H9 (cell line): ENCODE results near the gene SF3B1. TPM values are rescaled to one million over a fixed set of nuclear protein-coding genes. Genes with fewer than 3 reads are reported as not detected.

Source experiments
- DNase-seq: peaks from one replicate; pipeline ENCODE4 v3.0.0-alpha.2; 2017
- H2AFZ ChIP-seq: one replicate; pipeline ENCODE4 v1.6.1; 2013; ENCODE audit warnings: mild to moderate bottlenecking, low read length, control low read depth, moderate library complexity
- H2AK5ac ChIP-seq: 2 replicates; pipeline ENCODE4 v1.6.1; 2013; ENCODE audit warnings: low read length, control low read depth, mixed read lengths; ENCODE audit not compliant: insufficient read length
- H2BK120ac ChIP-seq: one replicate; pipeline ENCODE4 v1.6.1; 2013; ENCODE audit warnings: low read depth, mild to moderate bottlenecking, low read length, control low read depth, inconsistent platforms; ENCODE audit not compliant: poor library complexity, severe bottlenecking
- H2BK12ac ChIP-seq: 2 replicates; pipeline ENCODE4 v1.6.1; 2013; ENCODE audit warnings: low read length, control low read depth, mixed read lengths, low read depth; ENCODE audit not compliant: insufficient read length
- H2BK15ac ChIP-seq: 2 replicates; pipeline ENCODE4 v1.6.1; 2013; ENCODE audit warnings: low read depth, low read length, control low read depth
- H2BK20ac ChIP-seq: one replicate; pipeline ENCODE4 v1.6.1; 2013; ENCODE audit warnings: low read depth, mild to moderate bottlenecking, low read length, control low read depth, inconsistent platforms; ENCODE audit not compliant: poor library complexity, severe bottlenecking
- H2BK5ac ChIP-seq: 2 replicates; pipeline ENCODE4 v1.6.1; 2013; ENCODE audit warnings: low read length, control low read depth, mixed read lengths; ENCODE audit not compliant: insufficient read length
- H3K14ac ChIP-seq: 2 replicates; pipeline ENCODE4 v1.6.1; 2013; ENCODE audit warnings: low read length, control low read depth; ENCODE audit not compliant: insufficient read depth
- H3K18ac ChIP-seq: 2 replicates; pipeline ENCODE4 v1.6.1; 2013; ENCODE audit warnings: low read depth, mild to moderate bottlenecking, mixed read lengths, low read length, control low read depth; ENCODE audit not compliant: insufficient read length
- H3K23ac ChIP-seq: 2 replicates; pipeline ENCODE4 v1.6.1; 2013; ENCODE audit warnings: low read length, control low read depth, mixed read lengths, low read depth; ENCODE audit not compliant: insufficient read length
- H3K23me2 ChIP-seq: 2 replicates; pipeline ENCODE4 v1.6.1; 2013; ENCODE audit warnings: low read depth, mild to moderate bottlenecking, mixed read lengths, low read length, control low read depth; ENCODE audit not compliant: insufficient read length, poor library complexity, severe bottlenecking
- H3K27ac ChIP-seq: 2 replicates; pipeline ENCODE4 v1.5.1; 2013; ENCODE audit warnings: low read length, control low read depth, mixed read lengths, low read depth; ENCODE audit not compliant: insufficient read length
- H3K27me3 ChIP-seq: 2 replicates; pipeline ENCODE4 v1.6.1; 2013; ENCODE audit warnings: low read length, control low read depth, inconsistent platforms; ENCODE audit not compliant: insufficient read depth
- H3K4ac ChIP-seq: 2 replicates; pipeline ENCODE4 v1.6.1; 2013; ENCODE audit warnings: low read depth, mild to moderate bottlenecking, control low read depth, inconsistent platforms, low read length, moderate library complexity
- H3K4me1 ChIP-seq: 2 replicates; pipeline ENCODE4 v1.6.1; 2013; ENCODE audit warnings: low read length, control low read depth, inconsistent platforms; ENCODE audit not compliant: insufficient read depth
- H3K4me2 ChIP-seq: 2 replicates; pipeline ENCODE4 v1.6.1; 2013; ENCODE audit warnings: low read length, control low read depth, mixed read lengths; ENCODE audit not compliant: insufficient read length, insufficient read depth
- H3K56ac ChIP-seq: 2 replicates; pipeline ENCODE4 v1.6.1; 2013; ENCODE audit warnings: low read depth, mild to moderate bottlenecking, mixed read lengths, low read length, control low read depth; ENCODE audit not compliant: insufficient read length
- H3K79me1 ChIP-seq: 2 replicates; pipeline ENCODE4 v1.6.1; 2013; ENCODE audit warnings: low read depth, mild to moderate bottlenecking, moderate library complexity, low read length, control low read depth, inconsistent platforms; ENCODE audit not compliant: insufficient read depth, poor library complexity, severe bottlenecking
- H3K79me2 ChIP-seq: 2 replicates; pipeline ENCODE4 v1.6.1; 2013; ENCODE audit warnings: low read length, control low read depth, inconsistent platforms; ENCODE audit not compliant: insufficient read depth
- H3K9ac ChIP-seq: 2 replicates; pipeline ENCODE4 v1.6.1; 2013; ENCODE audit warnings: low read length, control low read depth, mixed read lengths; ENCODE audit not compliant: insufficient read length; ENCODE audit errors: extremely low read depth
- H3K9me3 ChIP-seq: one replicate; pipeline ENCODE4 v1.6.1; 2013; ENCODE audit warnings: low read depth, low read length, inconsistent platforms; ENCODE audit not compliant: control insufficient read depth
- H3T11ph ChIP-seq: one replicate; pipeline ENCODE4 v1.6.1; 2013; ENCODE audit warnings: mild to moderate bottlenecking, low read length, control low read depth, inconsistent platforms
- H4K20me1 ChIP-seq: one replicate; pipeline ENCODE4 v1.6.1; 2013; ENCODE audit not compliant: control insufficient read depth, insufficient read length, insufficient read depth
- H4K5ac ChIP-seq: 2 replicates; pipeline ENCODE4 v1.6.1; 2013; ENCODE audit warnings: low read depth, mild to moderate bottlenecking, mixed read lengths, low read length, control low read depth; ENCODE audit not compliant: insufficient read length
- H4K8ac ChIP-seq: replicated peaks from 2 replicates; pipeline ENCODE4 v1.6.1; 2013; ENCODE audit warnings: low read length, control low read depth, mixed read lengths, low read depth; ENCODE audit not compliant: insufficient read length
- H4K91ac ChIP-seq: 2 replicates; pipeline ENCODE4 v1.6.1; 2013; ENCODE audit warnings: low read depth, mild to moderate bottlenecking, moderate library complexity, mixed read lengths, low read length, control low read depth; ENCODE audit not compliant: insufficient read length
- H3K27ac Mint-ChIP-seq, 3 experiments: 2 replicates in 2 of 3; 3 replicates in 1 of 3; pipeline ENCODE4 v1.8.0; 2020 to 2021; ENCODE audit warnings: mixed read lengths in 3 of 3, mild to moderate bottlenecking in 1 of 3, moderate library complexity in 1 of 3
- H3K27me3 Mint-ChIP-seq: 2 replicates; pipeline ENCODE4 v1.8.0; 2021; ENCODE audit warnings: low read depth, mild to moderate bottlenecking, moderate library complexity, mixed read lengths
- H3K36me3 Mint-ChIP-seq, 3 experiments: 2 replicates in 2 of 3; 3 replicates in 1 of 3; pipeline ENCODE4 v1.8.0; 2020 to 2021; ENCODE audit warnings: low read depth in 3 of 3, mixed read lengths in 3 of 3; ENCODE audit not compliant: insufficient read depth in 1 of 3
- H3K4me1 Mint-ChIP-seq, 2 experiments: 2 replicates each; pipeline ENCODE4 v1.8.0; 2020; ENCODE audit warnings: mixed read lengths in 2 of 2
- H3K4me3 Mint-ChIP-seq, 2 experiments: 2 replicates in 1 of 2; 3 replicates in 1 of 2; pipeline ENCODE4 v1.8.0; 2020 to 2021; ENCODE audit warnings: mild to moderate bottlenecking in 2 of 2, mixed read lengths in 2 of 2, moderate library complexity in 1 of 2
- H3K9me3 Mint-ChIP-seq, 2 experiments: 2 replicates in 1 of 2; 3 replicates in 1 of 2; pipeline ENCODE4 v1.8.0; 2020; ENCODE audit warnings: mild to moderate bottlenecking in 2 of 2, mixed read lengths in 2 of 2, moderate library complexity in 1 of 2
- CTCF ChIP-seq: fragments of 200-600 bp; sonication (generic); conservative IDR thresholded peaks from 3 replicates; pipeline ENCODE4 v1.8.0; 2021; ENCODE audit warnings: antibody characterized with exemption, mild to moderate bottlenecking
- WGBS: extraction: QIAGEN DNeasy Blood & Tissue Kit; methylation state at CpG from one replicate; pipeline ENCODE4 v1.1.7; 2013; ENCODE audit warnings: missing lambda C conversion rate, low lambda C conversion rate, mixed read lengths; ENCODE audit not compliant: insufficient read length; ENCODE audit errors: extremely low coverage; 5-methylcytosine and 5-hydroxymethylcytosine counted together
- total RNA-seq: library from RNA; stranded (reverse); gene quantifications from 2 replicates; pipeline ENCODE4 v1.2.1, GENCODE V29; 2021

The SF3B1 gene
- total RNA-seq, 1 experiment from 2014 or later, result 278 TPM

- no peaks in the 10 kb centered on the region for H3K23me2 ChIP-seq
- no peak overlapping the region for H2AK5ac ChIP-seq
- peak; percentile 67 for TF ChIP-seq CTCF
- H3K27me3 Mint-ChIP-seq, result no peaks in the 10 kb centered on the region
- no peak overlapping the region for H2BK15ac ChIP-seq
- no peak overlapping the region for H3K9ac ChIP-seq
- no peak overlapping the region for H2BK5ac ChIP-seq
- H2BK20ac ChIP-seq, result no peak overlapping the region
- H3K27me3 ChIP-seq, result no peaks in the 10 kb centered on the region
- H2AFZ ChIP-seq, result no peak overlapping the region
- no peaks in the 10 kb centered on the region for H3K4me1 ChIP-seq
- no peak overlapping the region for H3K4ac ChIP-seq
- no peak overlapping the region for H3K4me3 Mint-ChIP-seq
- H3K18ac ChIP-seq, result no peak overlapping the region
- no peaks in the 10 kb centered on the region for H3K9me3 ChIP-seq
- H3K23ac ChIP-seq, result no peak overlapping the region
- no peak overlapping the region for H4K5ac ChIP-seq
- peak overlapping the region in 1 of 3 experiments; percentile 67; a peak in 2 of 7 replicates for H3K27ac Mint-ChIP-seq
- H3K14ac ChIP-seq, result no peak overlapping the region
- H2BK120ac ChIP-seq, result no peak overlapping the region
- H3K36me3 Mint-ChIP-seq, result no peaks in the 10 kb centered on the region
- H3T11ph ChIP-seq, result no peak overlapping the region
- H3K4me1 Mint-ChIP-seq, result peaks cover 0 to 6% of the 10 kb centered on the region in 2 experiments; a peak in 3 of 4 replicates
- no peak overlapping the region for H3K27ac ChIP-seq
- no peaks in the 10 kb centered on the region for H3K79me1 ChIP-seq
- H3K79me2 ChIP-seq, result no peaks in the 10 kb centered on the region
- DNase-seq, result peak; percentile 43
- H3K9me3 Mint-ChIP-seq, result 0 out of 5 replicates have a peak, but pooled peaks cover 0 to 2% of the 10 kb centered on the region in 2 experiments
- no peak overlapping the region for H2BK12ac ChIP-seq
- no peak overlapping the region for H4K8ac ChIP-seq
- H3K56ac ChIP-seq, result no peak overlapping the region
- no peak overlapping the region for H3K4me2 ChIP-seq
- H4K20me1 ChIP-seq, result no peaks in the 10 kb centered on the region
- no CpG with 5 or more reads among the region's 5 CpGs for WGBS
- H4K91ac ChIP-seq, result no peak overlapping the region
Observed at GRCh38 chr2:197356136-197356535, 78.7 kb downstream of the SF3B1 start.
